BLaER1 treated with 17β-estradiol and CSF1 and Interleukin-3, amounts not matched to agents 10 nM and 100 nM (cell line): ENCODE data around the gene TICAM2.

Source experiments
- H3K27ac ChIP-seq, 11 experiments: shearing (Covaris generic); formaldehyde crosslinking; 2 replicates each; pipeline ENCODE4 v1.8.1; 2022
- H3K27me3 ChIP-seq, 11 experiments: shearing (Covaris generic); formaldehyde crosslinking; 2 replicates each; pipeline ENCODE4 v1.8.1; 2022
- H3K36me3 ChIP-seq, 11 experiments: shearing (Covaris generic); formaldehyde crosslinking; 2 replicates each; pipeline ENCODE4 v1.8.1; 2022
- H3K4me1 ChIP-seq, 10 experiments: shearing (Covaris generic); formaldehyde crosslinking; 2 replicates each; pipeline ENCODE4 v1.8.1; 2022
- H3K4me2 ChIP-seq, 11 experiments: shearing (Covaris generic); formaldehyde crosslinking; 2 replicates each; pipeline ENCODE4 v1.8.1; 2022
- H3K4me3 ChIP-seq, 10 experiments: shearing (Covaris generic); formaldehyde crosslinking; 2 replicates each; pipeline ENCODE4 v1.8.1; 2022
- H3K9ac ChIP-seq, 11 experiments: shearing (Covaris generic); formaldehyde crosslinking; 2 replicates each; pipeline ENCODE4 v1.8.1; 2022
- H3K9me3 ChIP-seq, 11 experiments: shearing (Covaris generic); formaldehyde crosslinking; replicated peaks in 1 of 11; 2 replicates each; pipeline ENCODE4 v1.8.1; 2022
- H4K20me1 ChIP-seq, 11 experiments: shearing (Covaris generic); formaldehyde crosslinking; 2 replicates each; pipeline ENCODE4 v1.8.1; 2022
- Cebpa-rat ChIP-seq, 11 experiments: shearing (Covaris generic); IDR thresholded peaks; 2 replicates each; pipeline ENCODE4 v1.8.1; 2022

The TICAM2 gene

DNA sequence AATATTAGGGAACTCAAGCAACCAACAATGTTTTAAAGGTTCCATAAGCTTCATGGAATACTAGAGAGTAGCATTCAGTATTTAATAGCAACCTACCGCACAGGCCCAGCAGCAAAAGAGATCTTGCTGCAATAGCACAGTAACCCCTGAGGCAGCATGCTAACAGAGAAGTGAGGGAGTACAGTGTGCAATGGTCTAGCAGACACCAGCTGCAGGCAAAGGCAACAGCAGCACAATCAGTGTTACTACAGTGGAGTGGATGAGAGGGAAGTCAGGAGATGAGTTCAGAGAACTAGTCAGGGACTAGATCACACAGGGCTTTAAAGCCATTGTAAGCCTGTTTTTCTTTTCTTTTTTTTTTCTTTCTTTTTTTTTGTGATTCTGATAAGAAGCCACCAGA is 2.8 kb downstream of the TICAM2 start:
- Histone ChIP-seq H3K9me3 (no peaks in the 10 kb centered on the region), H3K27me3 (no peaks in the 10 kb centered on the region), H3K36me3 (peaks cover 0 to 5% (median under 1%) of the 10 kb centered on the region in 11 experiments; a peak in 3 of 22 replicates), H3K4me1 (peaks cover 17 to 64% (median 34%) of the 10 kb centered on the region in 10 experiments), H4K20me1 (peaks cover 0 to 54% (median 9%) of the 10 kb centered on the region in 11 experiments; a peak in 11 of 22 replicates), H3K4me3 (no peak overlapping the region), H3K27ac (peak overlapping the region in 2 of 11 experiments; percentile 19 to 32; a peak in 3 of 22 replicates), H3K4me2 (peak overlapping the region in 3 of 11 experiments; percentile 86 to 95 (median 91); a peak in 5 of 22 replicates), H3K9ac (peak overlapping the region in 1 of 11 experiments; percentile 85; a peak in 1 of 22 replicates)
- no peak for TF ChIP-seq Cebpa-rat (IDR thresholded peaks at IDR 0.05)

DNA sequence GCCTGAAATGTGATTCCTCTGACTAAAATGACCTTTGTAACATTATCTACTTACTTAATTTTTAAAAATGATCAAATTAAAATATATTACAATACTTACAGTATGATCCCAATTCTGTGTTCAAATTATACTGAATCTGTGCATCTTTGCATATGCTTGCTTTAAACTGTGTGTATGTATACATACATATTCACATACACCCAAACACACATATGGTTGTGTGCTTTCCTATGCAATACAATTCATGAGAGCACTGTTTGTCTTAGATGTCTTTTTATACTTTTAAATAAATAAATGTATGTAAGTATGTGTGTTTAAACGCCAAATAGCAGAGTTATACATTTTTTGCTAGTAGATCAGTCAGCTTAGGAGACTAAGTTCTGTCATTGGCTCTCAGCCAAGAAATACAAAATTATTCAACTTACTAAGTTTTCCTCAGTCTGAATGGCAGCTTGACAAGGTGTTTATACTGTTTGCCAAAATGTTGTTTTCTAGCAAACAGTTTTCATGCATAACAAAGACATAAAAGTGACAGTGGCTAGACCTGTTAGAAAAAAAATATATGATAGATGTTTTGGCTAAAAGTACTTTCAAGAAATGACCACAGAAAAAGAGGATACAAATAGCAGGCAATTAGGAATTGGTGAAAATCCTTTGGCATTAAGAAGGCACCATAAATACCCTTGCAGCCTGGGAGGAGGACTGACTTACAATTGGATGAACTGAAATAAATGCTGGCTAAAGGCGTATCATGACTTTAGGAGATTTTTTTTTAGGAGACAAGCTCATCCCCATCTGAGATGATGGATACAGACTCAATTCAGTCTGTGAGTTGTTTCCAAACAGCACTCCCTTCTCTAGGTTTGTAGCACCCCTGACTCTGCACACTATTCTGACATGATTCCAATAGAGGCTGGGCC is 7.9 kb downstream of the TICAM2 start:
- peaks cover 0 to 25% (median 0%) of the 10 kb centered on the region in 10 experiments; a peak in 7 of 20 replicates for H3K4me1 ChIP-seq
- H3K4me3 ChIP-seq, result no peak overlapping the region
- no peak overlapping the region for H3K9ac ChIP-seq
- peaks cover 0 to 5% (median 0%) of the 10 kb centered on the region in 11 experiments; a peak in 1 of 22 replicates for H3K36me3 ChIP-seq
- H3K9me3 ChIP-seq, result 0 out of 22 replicates have a peak, but pooled peaks cover 0 to 3% (median 0%) of the 10 kb centered on the region in 11 experiments
- H3K27me3 ChIP-seq, result no peaks in the 10 kb centered on the region
- H4K20me1 ChIP-seq, result peaks cover 0 to 84% (median 0%) of the 10 kb centered on the region in 11 experiments; a peak in 3 of 22 replicates
- H3K27ac ChIP-seq, result no peak overlapping the region
- H3K4me2 ChIP-seq, result no peak overlapping the region
- TF ChIP-seq Cebpa-rat (IDR thresholded peaks at IDR 0.05), result no peak

DNA sequence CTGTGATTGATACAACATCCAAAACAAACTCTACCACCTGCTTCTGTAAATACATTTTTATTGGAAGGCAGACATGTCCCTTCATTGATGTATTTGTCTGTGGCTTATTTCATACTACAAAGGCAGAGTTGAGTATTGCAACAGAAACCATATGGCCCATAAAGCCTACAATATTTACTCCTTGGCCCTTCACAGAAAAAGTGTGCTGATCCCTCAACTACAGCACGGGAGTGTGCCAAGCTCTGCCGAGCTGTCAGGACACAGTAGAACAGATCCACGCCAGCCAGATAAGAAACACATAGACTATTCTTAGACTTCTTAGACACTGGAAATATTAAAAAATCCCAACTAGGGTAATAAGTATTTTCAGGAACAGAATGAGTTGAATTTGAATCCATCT is 13.2 kb downstream of the TICAM2 start:
- no peak overlapping the region for H3K4me3 ChIP-seq
- H3K36me3 ChIP-seq, result no peaks in the 10 kb centered on the region
- 0 out of 22 replicates have a peak, but pooled peaks cover 0 to 3% (median 0%) of the 10 kb centered on the region in 11 experiments for H3K9me3 ChIP-seq
- peaks cover 0 to 11% (median 0%) of the 10 kb centered on the region in 10 experiments; a peak in 2 of 20 replicates for H3K4me1 ChIP-seq
- H3K4me2 ChIP-seq, result no peak overlapping the region
- no peak overlapping the region for H3K9ac ChIP-seq
- no peaks in the 10 kb centered on the region for H3K27me3 ChIP-seq
- H4K20me1 ChIP-seq, result peaks cover 0 to 79% (median 0%) of the 10 kb centered on the region in 11 experiments; a peak in 6 of 22 replicates
- TF ChIP-seq Cebpa-rat (IDR thresholded peaks at IDR 0.05), result no peak
- no peak overlapping the region for H3K27ac ChIP-seq

DNA sequence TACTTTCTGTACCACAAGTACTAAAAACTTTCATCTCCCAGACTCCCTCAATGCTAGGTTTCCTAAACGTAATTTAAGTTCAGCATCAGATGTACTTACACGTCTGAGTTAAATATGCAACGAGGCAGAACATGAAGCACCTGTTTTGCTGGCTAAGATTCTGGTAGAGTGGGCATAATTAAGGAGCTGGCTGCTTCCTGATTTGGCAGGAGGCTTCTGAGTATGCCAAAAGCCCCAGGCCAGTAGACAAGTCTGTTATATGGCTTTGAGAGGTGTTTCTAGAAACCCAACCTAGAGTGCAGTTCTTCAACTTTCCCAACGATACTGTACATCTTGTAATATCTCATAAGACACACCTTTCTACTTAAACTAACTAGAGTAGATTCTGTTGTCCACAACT is 13.6 kb downstream of the TICAM2 start:
- Histone ChIP-seq H3K9me3 (0 out of 22 replicates have a peak, but pooled peaks cover 0 to 3% (median 0%) of the 10 kb centered on the region in 11 experiments), H3K36me3 (no peaks in the 10 kb centered on the region), H3K27me3 (no peaks in the 10 kb centered on the region), H4K20me1 (peaks cover 0 to 78% (median 0%) of the 10 kb centered on the region in 11 experiments; a peak in 6 of 22 replicates), H3K4me2 (no peak overlapping the region), H3K4me3 (no peak overlapping the region), H3K27ac (no peak overlapping the region), H3K4me1 (peaks cover 0 to 15% (median 0%) of the 10 kb centered on the region in 10 experiments; a peak in 4 of 20 replicates), H3K9ac (no peak overlapping the region)
- TF ChIP-seq Cebpa-rat (IDR thresholded peaks at IDR 0.05), result no peak

DNA sequence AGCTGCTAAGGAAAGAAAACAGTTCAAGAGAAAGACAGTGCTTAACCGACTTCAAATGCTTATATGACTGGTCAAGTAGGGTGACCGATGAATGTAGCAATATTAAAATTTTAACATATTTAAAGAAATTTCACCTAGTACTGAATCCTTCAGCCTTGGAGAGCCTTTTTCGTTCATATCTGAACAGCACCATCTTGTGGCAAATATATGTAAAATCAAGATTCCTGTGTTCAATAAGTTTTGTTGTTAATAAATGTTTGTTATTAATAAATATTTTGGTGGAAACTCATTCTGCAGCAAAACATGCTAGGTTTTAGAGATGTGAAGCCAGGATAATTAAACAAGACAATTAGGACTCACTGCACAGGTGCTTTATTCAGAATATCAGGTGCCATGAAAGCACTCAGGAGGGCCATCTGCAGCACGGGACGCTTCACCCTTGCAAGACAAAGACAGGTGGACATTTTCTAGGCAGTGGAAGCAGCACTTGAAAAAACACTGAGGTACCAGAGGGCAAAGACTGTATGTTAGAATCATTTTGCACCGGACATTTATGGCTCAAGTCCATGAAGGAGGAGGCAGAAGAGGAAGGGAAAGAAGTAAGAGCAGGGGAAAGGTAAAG is 15.6 kb downstream of the TICAM2 start:
- Histone ChIP-seq H3K9ac (no peak overlapping the region), H3K4me3 (no peak overlapping the region), H3K27me3 (no peaks in the 10 kb centered on the region)

DNA sequence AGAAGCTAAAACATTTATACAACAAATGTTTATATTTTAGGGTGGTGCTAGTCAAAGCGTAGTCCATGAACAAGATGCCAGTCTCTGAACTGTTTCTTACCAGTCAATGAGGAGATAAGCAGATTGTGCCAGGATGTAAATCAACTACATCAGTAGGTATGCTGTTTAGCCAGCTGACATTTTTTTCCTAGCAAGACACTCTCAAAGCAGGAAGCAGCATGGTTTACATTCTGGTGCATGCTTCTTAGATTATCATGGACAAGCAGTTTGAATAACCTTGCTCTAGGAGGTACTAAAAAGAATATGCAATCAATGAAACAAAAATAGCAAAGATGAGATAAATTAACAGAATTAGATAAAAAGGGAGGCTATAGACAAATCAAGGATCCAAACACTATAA is 17.0 kb downstream of the TICAM2 start:
- H3K4me2 ChIP-seq, result no peak overlapping the region

More for the DNA sequence above, 15.6 kb downstream of the TICAM2 start:
- peaks cover 0 to 19% (median 0%) of the 10 kb centered on the region in 10 experiments; a peak in 4 of 20 replicates for H3K4me1 ChIP-seq
- H3K9me3 ChIP-seq, result no peaks in the 10 kb centered on the region
- H3K4me2 ChIP-seq, result no peak overlapping the region
- peaks cover 0 to 75% (median 0%) of the 10 kb centered on the region in 11 experiments; a peak in 6 of 22 replicates for H4K20me1 ChIP-seq
- TF ChIP-seq Cebpa-rat (IDR thresholded peaks at IDR 0.05), result no peak
- H3K27ac ChIP-seq, result no peak overlapping the region
- H3K36me3 ChIP-seq, result no peaks in the 10 kb centered on the region

DNA sequence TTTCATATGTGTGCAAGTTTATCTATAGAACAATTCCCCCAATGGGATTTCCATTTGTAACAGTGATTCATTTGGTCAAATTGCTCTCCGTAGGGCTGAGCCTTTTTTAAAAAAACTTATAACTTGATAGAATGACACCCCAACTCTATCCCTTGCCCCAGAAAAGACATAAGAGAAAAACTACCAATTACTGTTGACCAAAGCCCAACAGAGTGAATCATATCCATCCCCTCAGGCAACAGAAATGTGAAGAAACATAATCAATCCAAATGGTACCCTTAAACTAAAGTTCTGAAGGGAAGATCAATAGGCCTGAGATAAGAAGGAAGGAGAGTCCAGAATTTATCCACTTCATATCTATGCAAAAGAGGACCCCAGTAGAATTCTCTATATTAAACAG is 17.8 kb downstream of the TICAM2 start:
- no peak for TF ChIP-seq Cebpa-rat (IDR thresholded peaks at IDR 0.05)
- peaks cover 6 to 35% (median 8%) of the 10 kb centered on the region in 10 experiments; a peak in 18 of 20 replicates for H3K4me1 ChIP-seq

More for the DNA sequence above, 17.0 kb downstream of the TICAM2 start:
- peaks cover 0 to 10% (median 0%) of the 10 kb centered on the region in 11 experiments; a peak in 4 of 22 replicates for H3K36me3 ChIP-seq
- no peaks in the 10 kb centered on the region for H3K27me3 ChIP-seq
- no peak overlapping the region for H3K27ac ChIP-seq
- no peaks in the 10 kb centered on the region for H3K9me3 ChIP-seq
- TF ChIP-seq Cebpa-rat (IDR thresholded peaks at IDR 0.05), result no peak
- no peak overlapping the region for H3K9ac ChIP-seq
- H3K4me1 ChIP-seq, result peaks cover 0 to 27% (median under 1%) of the 10 kb centered on the region in 10 experiments; a peak in 13 of 20 replicates
- H4K20me1 ChIP-seq, result peaks cover 0 to 62% (median 0%) of the 10 kb centered on the region in 11 experiments; a peak in 6 of 22 replicates
- H3K4me3 ChIP-seq, result no peak overlapping the region

DNA sequence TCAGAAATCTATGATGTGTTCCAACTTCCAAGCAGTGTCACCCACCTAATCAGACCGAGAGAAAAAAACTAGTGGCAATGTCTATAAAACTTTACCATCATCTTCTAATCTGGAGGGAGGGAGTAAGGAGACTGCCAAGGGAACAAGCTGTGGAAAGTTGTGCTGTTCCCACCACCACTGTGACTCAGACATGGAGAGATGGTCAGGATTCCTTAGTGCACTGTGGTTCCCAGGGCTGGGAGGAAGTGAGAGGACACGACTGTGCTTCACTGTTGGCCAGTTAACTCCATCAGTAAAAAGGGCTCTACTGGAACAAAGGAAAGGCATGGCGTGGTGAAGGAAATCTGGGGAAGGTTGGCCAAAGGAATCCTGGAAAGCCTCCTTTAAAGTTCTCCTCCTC is 18.8 kb downstream of the TICAM2 start:
- peaks cover 0 to 11% (median 0%) of the 10 kb centered on the region in 11 experiments; a peak in 4 of 22 replicates for H3K36me3 ChIP-seq
- H3K27me3 ChIP-seq, result no peaks in the 10 kb centered on the region
- H4K20me1 ChIP-seq, result peaks cover 0 to 44% (median 0%) of the 10 kb centered on the region in 11 experiments; a peak in 6 of 22 replicates
- H3K27ac ChIP-seq, result no peak overlapping the region
- H3K4me2 ChIP-seq, result peak overlapping the region in 2 of 11 experiments; percentile 48 to 61; a peak in 4 of 22 replicates
- no peak for TF ChIP-seq Cebpa-rat (IDR thresholded peaks at IDR 0.05)
- peaks cover 8 to 45% (median 11%) of the 10 kb centered on the region in 10 experiments; a peak in 18 of 20 replicates for H3K4me1 ChIP-seq
- H3K9me3 ChIP-seq, result no peaks in the 10 kb centered on the region
- H3K4me3 ChIP-seq, result no peak overlapping the region
- no peak overlapping the region for H3K9ac ChIP-seq

More for the DNA sequence above, 17.8 kb downstream of the TICAM2 start:
- Histone ChIP-seq H3K9ac (no peak overlapping the region), H3K4me2 (no peak overlapping the region), H3K36me3 (peaks cover 0 to 11% (median 0%) of the 10 kb centered on the region in 11 experiments; a peak in 4 of 22 replicates), H3K27me3 (no peaks in the 10 kb centered on the region), H4K20me1 (peaks cover 0 to 54% (median 0%) of the 10 kb centered on the region in 11 experiments; a peak in 6 of 22 replicates), H3K27ac (no peak overlapping the region), H3K9me3 (no peaks in the 10 kb centered on the region), H3K4me3 (no peak overlapping the region)
